ENCODE data around the gene BICRA. TPM values are rescaled to one million over a fixed set of nuclear protein-coding genes. Genes with fewer than 3 reads are reported as not detected.

BICRA gene
- total RNA-seq, 1 experiment from 2014 or later: 29.3 TPM

- peaks cover 0 to 7% of the 10 kb centered on the region in 2 experiments; a peak in 2 of 4 replicates for H3K4me1 Mint-ChIP-seq
- no peak overlapping the region for H3K27ac Mint-ChIP-seq
Measured at GRCh38 chr19:47691090-47691489, 82.2 kb downstream of the BICRA start.

More at GRCh38 chr19:47691090-47691489, 82.2 kb downstream of the BICRA start:
- Histone ChIP-seq H4K8ac (replicated peaks; ENCODE audit: insufficient read length, low read depth, low read length) (no peak overlapping the region), H3K4me1 (ENCODE audit: insufficient read depth, low read length) (no peaks in the 10 kb centered on the region), H4K91ac (ENCODE audit: insufficient read length, low read depth, low read length) (no peak overlapping the region), H3K79me2 (ENCODE audit: insufficient read depth, low read length) (no peaks in the 10 kb centered on the region), H2BK15ac (ENCODE audit: low read depth, low read length) (no peak overlapping the region), H2BK20ac (ENCODE audit: low read depth, low read length, poor library complexity, severe bottlenecking) (no peak overlapping the region), H2BK5ac (ENCODE audit: insufficient read length, low read length) (no peak overlapping the region), H3K56ac (ENCODE audit: insufficient read length, low read depth, low read length) (no peak overlapping the region), H2AK5ac (ENCODE audit: insufficient read length, low read length) (no peak overlapping the region), H3K79me1 (ENCODE audit: insufficient read depth, low read depth, low read length, poor library complexity, severe bottlenecking) (no peaks in the 10 kb centered on the region), H3K18ac (ENCODE audit: insufficient read length, low read depth, low read length) (no peak overlapping the region), H3K4ac (ENCODE audit: low read depth, low read length) (no peak overlapping the region), H3K14ac (ENCODE audit: insufficient read depth, low read length) (no peak overlapping the region), H3K23ac (ENCODE audit: insufficient read length, low read depth, low read length) (no peak overlapping the region), H3K27me3 (ENCODE audit: insufficient read depth, low read length) (no peaks in the 10 kb centered on the region), H3K4me2 (ENCODE audit: insufficient read depth, insufficient read length, low read length) (no peak overlapping the region), H2BK120ac (ENCODE audit: low read depth, low read length, poor library complexity, severe bottlenecking) (no peak overlapping the region), H4K5ac (ENCODE audit: insufficient read length, low read depth, low read length) (no peak overlapping the region), H2BK12ac (ENCODE audit: insufficient read length, low read depth, low read length) (no peak overlapping the region), H3K9ac (ENCODE audit: extremely low read depth, insufficient read length, low read length) (no peak overlapping the region), H3T11ph (ENCODE audit: low read length) (no peak overlapping the region), H2AFZ (ENCODE audit: low read length) (no peak overlapping the region), H4K20me1 (ENCODE audit: control insufficient read depth, insufficient read depth, insufficient read length) (no peaks in the 10 kb centered on the region), H3K9me3 (ENCODE audit: control insufficient read depth, low read depth, low read length) (no peaks in the 10 kb centered on the region), H3K23me2 (ENCODE audit: insufficient read length, low read depth, low read length, poor library complexity, severe bottlenecking) (no peaks in the 10 kb centered on the region), H3K27ac (ENCODE audit: insufficient read length, low read depth, low read length) (no peak overlapping the region)
- no peak for DNase-seq
- no peak for TF ChIP-seq CTCF (conservative IDR thresholded peaks at IDR 0.05)
- no CpG with 5 or more reads among the region's 5 CpGs for WGBS (ENCODE audit: extremely low coverage, insufficient read length, low lambda C conversion rate)
- Mint-ChIP-seq H3K9me3 (no peaks in the 10 kb centered on the region), H3K4me3 (no peak overlapping the region), H3K27me3 (ENCODE audit: low read depth) (no peaks in the 10 kb centered on the region), H3K36me3 (ENCODE audit: insufficient read depth in 1 of 3, low read depth in 3 of 3) (peaks cover 6 to 34% (median 30%) of the 10 kb centered on the region in 3 experiments; a peak in 5 of 7 replicates)

Data from H9 (cell line).